Measurements from ENCODE around the gene WIPF3.

WIPF3 gene, protein sequence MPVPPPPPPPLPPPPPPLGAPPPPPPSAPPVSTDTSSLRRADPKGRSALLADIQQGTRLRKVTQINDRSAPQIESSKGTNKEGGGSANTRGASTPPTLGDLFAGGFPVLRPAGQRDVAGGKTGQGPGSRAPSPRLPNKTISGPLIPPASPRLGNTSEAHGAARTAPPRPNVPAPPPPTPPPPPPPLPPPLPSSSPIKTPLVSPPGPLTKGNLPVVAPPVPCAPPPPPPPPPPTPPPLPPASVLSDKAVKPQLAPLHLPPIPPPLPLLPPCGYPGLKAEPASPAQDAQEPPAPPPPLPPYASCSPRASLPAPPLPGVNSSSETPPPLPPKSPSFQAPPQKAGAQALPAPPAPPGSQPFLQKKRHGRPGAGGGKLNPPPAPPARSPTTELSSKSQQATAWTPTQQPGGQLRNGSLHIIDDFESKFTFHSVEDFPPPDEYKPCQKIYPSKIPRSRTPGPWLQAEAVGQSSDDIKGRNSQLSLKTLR

DNA sequence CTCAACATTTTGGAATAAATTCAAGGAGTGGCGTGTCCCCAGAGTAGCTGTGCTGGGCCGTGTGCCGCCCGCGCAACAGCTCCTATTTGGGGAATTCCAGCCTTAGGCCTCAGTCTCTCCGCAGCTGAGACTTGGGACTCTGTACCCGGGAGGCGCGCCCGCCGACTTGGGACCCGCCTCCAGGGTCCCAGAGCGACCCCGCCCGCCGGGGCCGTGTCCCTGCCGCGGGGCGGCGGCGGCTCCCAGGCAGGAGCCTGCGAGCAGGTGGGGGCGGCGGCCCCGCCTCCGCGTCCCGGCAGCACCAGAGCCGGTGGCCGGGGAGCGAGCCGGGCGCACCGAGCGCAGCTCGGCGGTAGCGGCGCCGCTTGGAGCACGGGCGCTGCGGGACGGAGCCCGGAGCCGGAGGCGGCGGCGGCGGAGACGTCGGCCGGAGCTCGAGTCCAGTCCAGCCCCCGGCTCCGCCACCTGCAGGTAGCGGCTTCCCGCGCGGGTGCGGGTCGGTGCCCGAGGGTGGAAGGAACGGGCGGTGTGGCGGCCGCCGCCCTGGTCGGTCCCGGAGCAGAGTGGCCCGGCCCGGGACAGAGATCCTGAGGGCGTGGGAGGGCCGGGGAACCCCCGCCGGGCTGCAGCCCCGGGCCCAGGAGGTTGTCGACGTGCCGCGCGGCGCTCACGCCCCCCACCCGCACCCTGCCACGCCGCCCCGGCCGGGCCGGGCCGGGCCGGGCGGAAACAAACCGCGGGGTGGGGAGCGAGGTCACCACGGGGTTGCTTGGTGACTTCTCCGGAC, at the start of gene WIPF3:
WIPF3 (plus strand) TSS at position 301 of the 787 bp plus-strand sequence. CDS start 28,217 bp downstream, outside the sequence.
- TF ChIP-seq, protein P1, sequence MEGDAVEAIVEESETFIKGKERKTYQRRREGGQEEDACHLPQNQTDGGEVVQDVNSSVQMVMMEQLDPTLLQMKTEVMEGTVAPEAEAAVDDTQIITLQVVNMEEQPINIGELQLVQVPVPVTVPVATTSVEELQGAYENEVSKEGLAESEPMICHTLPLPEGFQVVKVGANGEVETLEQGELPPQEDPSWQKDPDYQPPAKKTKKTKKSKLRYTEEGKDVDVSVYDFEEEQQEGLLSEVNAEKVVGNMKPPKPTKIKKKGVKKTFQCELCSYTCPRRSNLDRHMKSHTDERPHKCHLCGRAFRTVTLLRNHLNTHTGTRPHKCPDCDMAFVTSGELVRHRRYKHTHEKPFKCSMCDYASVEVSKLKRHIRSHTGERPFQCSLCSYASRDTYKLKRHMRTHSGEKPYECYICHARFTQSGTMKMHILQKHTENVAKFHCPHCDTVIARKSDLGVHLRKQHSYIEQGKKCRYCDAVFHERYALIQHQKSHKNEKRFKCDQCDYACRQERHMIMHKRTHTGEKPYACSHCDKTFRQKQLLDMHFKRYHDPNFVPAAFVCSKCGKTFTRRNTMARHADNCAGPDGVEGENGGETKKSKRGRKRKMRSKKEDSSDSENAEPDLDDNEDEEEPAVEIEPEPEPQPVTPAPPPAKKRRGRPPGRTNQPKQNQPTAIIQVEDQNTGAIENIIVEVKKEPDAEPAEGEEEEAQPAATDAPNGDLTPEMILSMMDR (IDR thresholded peaks at IDR 0.05; ENCODE audit: control insufficient read depth, extremely low read depth, insufficient read depth): 0 out of 2 replicates have a peak, but pooled peaks have one; percentile 1
- peak within 1 kb of the TSS; percentile 19; the same call in 1 of the 2 replicates for H3K4me3 ChIP-seq (ENCODE audit: low read depth, low read length)
- DNase-seq (ENCODE audit: low read depth): no peak

DNA sequence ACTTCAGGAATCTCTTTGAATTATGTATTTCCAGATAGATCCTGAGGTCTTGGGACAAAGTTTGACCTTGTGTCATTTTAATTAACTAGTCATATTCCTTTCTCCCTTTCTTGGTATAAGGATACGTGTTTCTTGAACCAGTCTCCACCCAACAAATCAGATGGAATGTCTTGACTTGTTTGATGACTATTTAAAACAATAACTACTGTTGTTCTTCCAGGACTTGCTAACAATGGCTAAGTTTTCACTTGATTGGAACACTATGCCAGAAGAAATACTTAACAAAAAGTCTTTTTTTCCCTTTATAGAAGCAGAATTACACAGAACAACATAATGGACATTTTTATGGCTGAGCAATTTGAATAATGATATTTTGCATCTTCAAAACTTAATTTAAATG, 43.0 kb upstream of the WIPF3 start:
- DNase-seq (ENCODE audit: low read depth): no peak
- TF ChIP-seq, protein P1 (IDR thresholded peaks at IDR 0.05; ENCODE audit: control insufficient read depth, extremely low read depth, insufficient read depth): no peak

DNA sequence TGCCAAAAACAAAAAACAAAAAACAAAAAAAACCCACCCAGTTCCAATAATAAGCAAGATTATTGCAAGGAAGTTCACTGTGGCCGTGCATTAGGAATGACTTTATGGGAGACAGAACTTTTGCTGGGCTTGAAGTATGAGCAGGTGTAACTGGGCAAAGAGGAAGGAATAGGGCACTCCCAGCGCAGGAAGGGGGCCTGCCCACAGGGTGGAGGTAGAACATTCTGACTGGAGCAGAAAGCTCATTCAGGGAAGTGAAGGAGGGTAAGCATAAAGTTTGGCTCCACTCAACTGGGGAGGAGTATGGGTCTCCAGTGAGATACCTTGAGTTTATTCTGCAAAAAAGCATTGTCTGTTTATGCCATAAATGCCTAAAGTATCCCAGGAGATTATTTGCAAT, 42.1 kb upstream of the WIPF3 start:
- no peak for DNase-seq (ENCODE audit: low read depth)
- TF ChIP-seq, protein P1 (IDR thresholded peaks at IDR 0.05; ENCODE audit: control insufficient read depth, extremely low read depth, insufficient read depth): peak; percentile 18; the same call in 1 of the 2 replicates
- H3K4me3 ChIP-seq (ENCODE audit: low read depth, low read length): no peak overlapping the region

More for the DNA sequence above, 43.0 kb upstream of the WIPF3 start:
- H3K4me3 ChIP-seq (ENCODE audit: low read depth, low read length): no peak overlapping the region

DNA sequence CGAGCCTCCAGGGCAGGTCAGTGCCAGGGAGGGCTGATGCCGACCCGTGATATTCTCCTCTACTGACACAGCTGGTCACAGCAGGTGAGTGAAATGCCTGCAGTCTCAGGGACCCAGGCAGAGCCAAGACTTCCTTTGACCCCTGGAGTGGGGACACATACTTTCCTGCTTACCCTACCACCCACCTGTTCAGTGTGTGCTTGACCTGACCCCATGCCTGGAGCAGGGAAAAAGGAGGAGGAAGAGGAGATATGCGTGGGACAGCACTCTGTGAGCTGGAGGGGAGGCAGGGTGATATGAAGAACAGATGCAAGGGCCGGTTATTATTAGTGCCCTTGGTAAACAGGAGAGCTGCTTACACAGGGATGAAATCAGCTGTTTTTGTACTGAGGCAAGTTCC, 40.8 kb upstream of the WIPF3 start:
- no peak for DNase-seq (ENCODE audit: low read depth)
- TF ChIP-seq, protein P1 (IDR thresholded peaks at IDR 0.05; ENCODE audit: control insufficient read depth, extremely low read depth, insufficient read depth): no peak
- no peak overlapping the region for H3K4me3 ChIP-seq (ENCODE audit: low read depth, low read length)

DNA sequence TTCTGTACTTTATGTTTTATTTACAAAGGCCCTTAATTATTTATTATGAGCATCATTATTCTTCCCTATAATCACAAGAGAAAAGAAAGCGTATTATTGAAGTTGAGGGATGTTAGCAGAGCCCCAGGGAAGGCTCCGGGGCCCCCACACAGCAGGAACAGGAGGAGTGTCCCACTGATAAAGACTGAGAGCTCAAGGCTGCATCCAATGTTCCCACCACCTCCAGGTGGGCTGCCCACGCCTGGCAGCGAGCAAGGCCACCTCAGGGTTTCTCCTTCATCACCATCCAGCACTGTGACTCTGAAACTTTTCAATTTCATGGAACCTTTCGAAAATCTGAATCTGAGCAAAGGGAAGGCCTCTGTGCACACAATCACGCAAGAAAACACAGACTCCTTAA, 35.9 kb upstream of the WIPF3 start:
- DNase-seq (ENCODE audit: low read depth): no peak
- TF ChIP-seq, protein P1 (IDR thresholded peaks at IDR 0.05; ENCODE audit: control insufficient read depth, extremely low read depth, insufficient read depth): no peak
- no peak overlapping the region for H3K4me3 ChIP-seq (ENCODE audit: low read depth, low read length)

DNA sequence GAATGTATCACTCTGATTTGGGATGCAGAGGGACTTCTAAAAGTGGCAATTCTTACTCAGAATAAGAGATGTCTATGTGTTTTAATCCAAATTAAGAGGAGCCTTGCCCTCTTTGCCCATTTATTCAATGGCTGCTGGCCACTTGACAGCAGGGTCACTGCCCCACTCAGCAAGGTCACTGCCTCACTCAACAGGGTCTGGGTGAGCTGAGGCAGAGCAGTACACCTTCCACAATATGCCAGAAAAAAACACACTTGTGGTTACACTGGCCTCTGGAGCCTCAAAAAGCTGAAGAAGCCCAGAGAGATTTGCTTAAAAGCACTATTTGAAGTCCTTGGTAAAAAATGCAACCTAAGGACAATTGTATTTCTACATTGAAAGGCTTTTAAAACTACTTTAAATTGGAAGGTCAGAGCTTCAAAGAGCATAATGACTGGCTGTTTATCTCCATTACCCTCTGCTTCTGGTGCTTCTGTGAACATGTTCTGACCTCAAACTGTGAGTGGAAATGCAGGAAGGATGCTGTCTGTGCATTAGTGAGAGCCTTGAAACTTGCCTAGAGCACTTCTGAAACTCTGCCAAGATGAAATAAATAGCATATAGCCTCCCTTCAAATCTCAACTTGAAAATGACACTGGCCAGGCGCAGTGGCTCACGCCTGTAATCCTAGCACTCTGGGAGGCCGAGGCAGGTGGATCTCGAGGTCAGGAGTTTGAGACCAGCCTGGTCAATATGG, 35.1 kb upstream of the WIPF3 start:
- no peak for DNase-seq (ENCODE audit: low read depth)
- TF ChIP-seq, protein P1 (IDR thresholded peaks at IDR 0.05; ENCODE audit: control insufficient read depth, extremely low read depth, insufficient read depth): no peak
- H3K4me3 ChIP-seq (ENCODE audit: low read depth, low read length): no peak overlapping the region
